Activated CD4-positive, alpha-beta T cell treated with anti-CD3 and anti-CD28 coated beads, Interleukin-2, amount 10 ng/mL, durations not matched to agents 7 days and 5 days (primary cell): Measurements from ENCODE around the gene SOX18. TPM values are rescaled to one million over a fixed set of nuclear protein-coding genes. Genes with fewer than 3 reads are reported as not detected.

ENCODE experiments used
- CTCF ChIA-PET: fragments of 350-600 bp; sonication (Branson Sonifier 250); formaldehyde crosslinking; loops from one replicate; lab custom pipeline; 2021; ENCODE audit warnings: antibody characterized with exemption; lab: Charles Lee
- POLR2A ChIA-PET: fragments of 350-600 bp; sonication (Branson Sonifier 250); formaldehyde crosslinking; loops from one replicate; lab custom pipeline; 2021; ENCODE audit warnings: antibody characterized with exemption; lab: Charles Lee
- DNase-seq: peaks from one replicate; pipeline ENCODE4 v3.0.0-alpha.2; 2020
- H3K27ac Mint-ChIP-seq: one replicate; pipeline ENCODE4 v1.8.0; 2021; ENCODE audit warnings: mild to moderate bottlenecking, moderate library complexity, mixed read lengths
- H3K27me3 Mint-ChIP-seq: one replicate; pipeline ENCODE4 v1.8.0; 2021; ENCODE audit warnings: mixed read lengths
- H3K36me3 Mint-ChIP-seq: one replicate; pipeline ENCODE4 v1.8.0; 2021; ENCODE audit warnings: low read depth, mixed read lengths
- H3K4me1 Mint-ChIP-seq: one replicate; pipeline ENCODE4 v1.8.0; 2021; ENCODE audit warnings: mixed read lengths
- H3K4me3 Mint-ChIP-seq: one replicate; pipeline ENCODE4 v1.8.0; 2021; ENCODE audit warnings: mild to moderate bottlenecking, moderate library complexity, mixed read lengths
- H3K9me3 Mint-ChIP-seq: one replicate; pipeline ENCODE4 v1.8.0; 2021; ENCODE audit warnings: mixed read lengths
- microRNA-seq: library from miRNA; unstranded; fragments of <30 nt; microRNA quantifications from one replicate; pipeline ENCODE4 v1.2.0, GENCODE V29; 2021; ENCODE audit warnings: borderline microRNAs expressed, borderline replicate concordance
- total RNA-seq, 2 experiments: library from RNA; stranded (reverse); gene quantifications; one replicate each; pipeline ENCODE4 v1.2.3, GENCODE V29; 2021

Gene SOX18
- total RNA-seq, 2 experiments from 2014 or later, result 0.10 to 0.15 TPM

DNA sequence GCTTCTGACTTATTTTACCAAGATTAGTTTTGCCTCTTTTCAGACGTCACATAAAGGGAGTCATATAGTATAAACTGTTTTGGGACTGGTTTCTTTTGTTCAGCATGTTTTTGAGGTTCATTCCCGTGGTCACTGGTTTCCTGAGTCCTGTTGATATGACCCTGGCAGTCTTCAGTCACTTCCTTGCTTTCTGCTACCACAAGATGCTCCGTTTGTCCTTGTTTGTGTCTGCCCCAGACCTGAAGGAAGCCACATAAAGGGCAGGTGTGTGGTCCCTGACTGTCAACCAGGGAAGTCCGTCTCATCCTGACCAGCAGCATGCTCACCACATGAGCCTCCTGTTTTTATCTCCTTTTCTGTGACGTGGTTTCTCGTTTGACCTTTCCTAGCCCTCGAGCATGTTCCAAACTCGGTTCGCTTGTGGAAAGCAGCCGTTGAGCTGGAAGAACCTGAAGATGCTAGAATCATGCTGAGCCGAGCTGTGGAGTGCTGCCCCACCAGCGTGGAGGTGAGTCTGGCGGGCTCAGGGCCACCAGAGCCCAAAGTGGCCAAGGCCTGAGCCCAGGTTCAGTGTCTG lies 39.5 kb downstream of the SOX18 start:
- no peaks in the 10 kb centered on the region for H3K27me3 Mint-ChIP-seq
- H3K9me3 Mint-ChIP-seq, result peaks cover 21% of the 10 kb centered on the region
- H3K4me3 Mint-ChIP-seq, result no peak overlapping the region
- POLR2A ChIA-PET, result no interaction called here
- peak; percentile 20 for DNase-seq
- peak overlapping the region; percentile 31 for H3K27ac Mint-ChIP-seq
- H3K36me3 Mint-ChIP-seq, result peaks cover 67% of the 10 kb centered on the region
- H3K4me1 Mint-ChIP-seq, result peaks cover 50% of the 10 kb centered on the region
- CTCF ChIA-PET, result interaction anchor here (0.9 to 1.4 kb wide), 6 partner anchors 8 to 145 kb away, joined by 3 to 6 read pairs (median 3); partner anchors contain the start of genes PRPF6 and TPD52L2

DNA sequence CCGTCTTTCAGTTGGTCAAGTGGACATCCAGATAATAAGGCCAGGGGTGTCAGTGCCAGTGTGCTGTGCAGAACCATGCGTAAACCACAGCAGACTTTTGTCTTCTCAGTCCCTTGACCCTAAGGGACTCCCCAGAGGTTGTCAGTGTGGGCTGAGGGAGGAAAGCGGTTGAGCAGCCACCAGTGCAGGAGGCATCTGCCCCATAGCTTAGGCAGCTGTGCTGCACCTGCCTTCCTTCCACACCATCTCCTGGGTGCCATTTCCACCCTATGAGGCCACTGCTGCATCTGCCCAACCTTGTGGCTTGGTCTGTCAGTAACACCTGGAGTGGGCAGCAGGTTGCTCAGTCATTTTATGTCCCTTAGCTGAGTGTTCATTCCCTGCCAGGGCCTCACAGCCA lies 42.5 kb downstream of the SOX18 start:
- H3K27ac Mint-ChIP-seq, result no peak overlapping the region
- peaks cover 33% of the 10 kb centered on the region for H3K4me1 Mint-ChIP-seq
- ChIA-PET POLR2A (no interaction called here), CTCF (interaction anchor here (0.9 to 1.3 kb wide), 2 partner anchors 11 to 27 kb away, joined by 4 to 5 read pairs; partner anchors contain the start of gene SAMD10)
- no peak for DNase-seq
- peaks cover 21% of the 10 kb centered on the region for H3K9me3 Mint-ChIP-seq
- H3K4me3 Mint-ChIP-seq, result no peak overlapping the region
- no peaks in the 10 kb centered on the region for H3K27me3 Mint-ChIP-seq
- H3K36me3 Mint-ChIP-seq, result peaks cover 54% of the 10 kb centered on the region

- POLR2A ChIA-PET, result no interaction called here
- Mint-ChIP-seq H3K27me3 (no peaks in the 10 kb centered on the region), H3K4me3 (no peak overlapping the region), H3K4me1 (peaks cover 32% of the 10 kb centered on the region), H3K9me3 (peaks cover 20% of the 10 kb centered on the region), H3K36me3 (peaks cover 56% of the 10 kb centered on the region), H3K27ac (no peak overlapping the region)
- no peak for DNase-seq
- CTCF ChIA-PET, result interaction anchor here (1.1 to 1.6 kb wide), 3 partner anchors 24 to 32 kb away, joined by 3 to 6 read pairs (median 5); partner anchors contain the start of gene SAMD10
These were observed 42.9 kb downstream of the SOX18 start for GRCh38 chr20:64006490-64006889.

GRCh38 chr20:64005394-64005793 lies 44.0 kb downstream of the SOX18 start:
- ChIA-PET POLR2A (no interaction called here), CTCF (interaction anchor here (1.1 to 1.6 kb wide), 4 partner anchors 23 to 34 kb away, joined by 3 to 6 read pairs (median 4); partner anchors contain the start of gene PRPF6)
- Mint-ChIP-seq H3K27ac (peak overlapping the region; percentile 41), H3K36me3 (peaks cover 51% of the 10 kb centered on the region), H3K4me3 (no peak overlapping the region), H3K9me3 (peaks cover 17% of the 10 kb centered on the region), H3K27me3 (no peaks in the 10 kb centered on the region), H3K4me1 (peaks cover 22% of the 10 kb centered on the region)
- DNase-seq, result no peak

- H3K4me1 Mint-ChIP-seq, result peaks cover 10% of the 10 kb centered on the region
- POLR2A ChIA-PET, result no interaction called here
- peaks cover 44% of the 10 kb centered on the region for H3K36me3 Mint-ChIP-seq
- no peak overlapping the region for H3K27ac Mint-ChIP-seq
- CTCF ChIA-PET, result interaction anchor here (1.5 to 1.6 kb wide), 4 partner anchors 13 to 65 kb away, joined by 3 to 5 read pairs (median 4); partner anchors contain the start of gene PRPF6
- no peak for DNase-seq
- H3K4me3 Mint-ChIP-seq, result no peak overlapping the region
- H3K27me3 Mint-ChIP-seq, result no peaks in the 10 kb centered on the region
- H3K9me3 Mint-ChIP-seq, result peaks cover 10% of the 10 kb centered on the region
These were observed 45.3 kb downstream of the SOX18 start for GRCh38 chr20:64003960-64004725.

DNA sequence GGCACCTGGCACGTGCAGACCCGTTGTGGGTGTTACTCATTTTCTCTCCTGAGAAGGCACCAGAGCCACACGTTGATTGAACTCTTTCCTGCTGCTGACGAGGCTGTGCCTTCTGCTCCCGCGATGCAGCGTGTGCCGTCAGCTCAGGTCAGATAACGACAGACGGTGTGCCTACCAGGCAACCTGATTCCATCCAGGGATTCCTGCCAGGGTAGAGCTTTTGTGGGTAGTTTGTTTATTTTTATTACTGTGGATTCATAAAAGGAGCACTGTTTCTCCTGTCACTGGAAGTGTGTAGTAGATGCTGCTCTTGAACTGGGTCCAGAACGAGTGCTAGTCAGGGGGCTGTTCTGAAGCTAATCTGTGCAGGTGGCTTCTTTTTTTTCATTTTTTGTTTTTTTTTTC lies 47.8 kb downstream of the SOX18 start:
- Mint-ChIP-seq H3K27me3 (no peaks in the 10 kb centered on the region), H3K4me1 (no peaks in the 10 kb centered on the region), H3K36me3 (peaks cover 34% of the 10 kb centered on the region), H3K27ac (no peak overlapping the region), H3K4me3 (no peak overlapping the region), H3K9me3 (no peaks in the 10 kb centered on the region)
- POLR2A ChIA-PET, result no interaction called here
- no peak for DNase-seq
- CTCF ChIA-PET, result interaction anchor here (1.2 to 2.0 kb wide), 3 partner anchors 8 to 37 kb away, joined by 3 to 10 read pairs (median 7); partner anchors contain the start of genes PRPF6 and SAMD10

GRCh38 chr20:64000906-64001305 lies 48.5 kb downstream of the SOX18 start:
- CTCF ChIA-PET, result interaction anchor here (1.2 to 2.0 kb wide), 3 partner anchors 9 to 38 kb away, joined by 3 to 10 read pairs (median 7); partner anchors contain the start of genes PRPF6 and SAMD10
- Mint-ChIP-seq H3K27ac (no peak overlapping the region), H3K4me1 (no peaks in the 10 kb centered on the region), H3K9me3 (no peaks in the 10 kb centered on the region), H3K36me3 (peaks cover 31% of the 10 kb centered on the region), H3K27me3 (no peaks in the 10 kb centered on the region), H3K4me3 (no peak overlapping the region)
- DNase-seq, result no peak
- POLR2A ChIA-PET, result no interaction called here

Small RNA genes within 50 kb of the gene (microRNA-seq; reads per million reads assigned to microRNA genes)
- 0.84 reads per million for gene MIR6813

Other genes with a start within 250 kb of the SOX18 start
- not detected for gene ZBTB46, start 218.4 kb downstream of the SOX18 start, total RNA-seq
- gene ABHD16B, start 188.1 kb downstream of the SOX18 start, total RNA-seq, result not detected
- 10 to 100 TPM; 39.6 to 41.6 TPM for gene TPD52L2, start 184.4 kb downstream of the SOX18 start, total RNA-seq
- 10 to 100 TPM; 54.0 to 58.7 TPM for gene DNAJC5, start 154.5 kb downstream of the SOX18 start, total RNA-seq
- gene UCKL1, start 93.2 kb downstream of the SOX18 start, total RNA-seq, result 10 to 100 TPM; 37.8 to 41.0 TPM
- gene ZNF512B, start 79.7 kb downstream of the SOX18 start, total RNA-seq, result 10 to 100 TPM; 19.3 to 21.4 TPM
- 10 to 100 TPM; 16.3 to 17.2 TPM for gene SAMD10, start 70.0 kb downstream of the SOX18 start, total RNA-seq
- gene PRPF6, start 68.5 kb downstream of the SOX18 start, total RNA-seq, result 10 to 100 TPM; 67.1 to 70.8 TPM
- 1 to 10 TPM; 3.5 to 4.8 TPM for gene C20orf204, start 13.5 kb downstream of the SOX18 start, total RNA-seq
- gene TCEA2, start 13.6 kb upstream of the SOX18 start, total RNA-seq, result 10 to 100 TPM; 47.6 to 57.9 TPM
- gene RGS19, start 29.9 kb upstream of the SOX18 start, total RNA-seq, result 100 to 1,000 TPM; 105 to 107 TPM
- 1 to 10 TPM; 1.6 TPM for gene OPRL1, start 30.4 kb upstream of the SOX18 start, total RNA-seq
- gene LKAAEAR1, start 34.8 kb upstream of the SOX18 start, total RNA-seq, result under 1 TPM; 0.44 to 0.89 TPM
- not detected for gene NPBWR2, start 57.9 kb upstream of the SOX18 start, total RNA-seq
- gene MYT1, start 114.8 kb upstream of the SOX18 start, total RNA-seq, result not detected
- gene PCMTD2, start 206.1 kb upstream of the SOX18 start, total RNA-seq, result 10 to 100 TPM; 68.4 to 69.3 TPM